Ishikawa (cell line): Measurements from ENCODE around the gene DHRSX.

ENCODE experiments used
- CEBPB ChIP-seq: IDR thresholded peaks from 2 replicates; pipeline ENCODE4 v1.6.1; 2012
- CREB1 ChIP-seq: IDR thresholded peaks from 2 replicates; pipeline ENCODE4 v1.6.1; 2012; ENCODE audit warnings: low read depth
- EP300 ChIP-seq: IDR thresholded peaks from 2 replicates; pipeline ENCODE4 v1.6.1; 2012; ENCODE audit warnings: borderline replicate concordance
- MAX ChIP-seq: IDR thresholded peaks from 2 replicates; pipeline ENCODE4 v1.6.1; 2012
- RAD21 ChIP-seq: IDR thresholded peaks from 2 replicates; pipeline ENCODE4 v1.6.1; 2012; ENCODE audit warnings: low read depth
- REST ChIP-seq: IDR thresholded peaks from 2 replicates; pipeline ENCODE4 v1.6.1; 2012; ENCODE audit warnings: low read depth, mild to moderate bottlenecking
- TAF1 ChIP-seq: IDR thresholded peaks from 2 replicates; pipeline ENCODE4 v1.6.1; 2012; ENCODE audit warnings: low read depth, mild to moderate bottlenecking
- TEAD4 ChIP-seq: IDR thresholded peaks from 2 replicates; pipeline ENCODE4 v1.6.1; 2012
- YY1 ChIP-seq: IDR thresholded peaks from 2 replicates; pipeline ENCODE4 v1.6.1; 2012; ENCODE audit warnings: low read depth
- ZBTB7A ChIP-seq: IDR thresholded peaks from 2 replicates; pipeline ENCODE4 v1.6.1; 2012; ENCODE audit warnings: low read depth

GRCh38 chrX:2538031-2538757, 37.4 kb upstream of the DHRSX start:
- TF ChIP-seq EP300, result no peak
- TF ChIP-seq CEBPB, result no peak
- TF ChIP-seq RAD21, result no peak
- no peak for TF ChIP-seq TEAD4
- no peak for TF ChIP-seq MAX
- TF ChIP-seq REST, result no peak
- no peak for TF ChIP-seq YY1
- TF ChIP-seq TAF1, result no peak
- TF ChIP-seq CREB1, result no peak
- no peak for TF ChIP-seq ZBTB7A
